Glomerular visceral epithelial cell (primary cell): ENCODE results near the gene DPP4.
A peak's percentile ranks its signal among the peaks of the same experiment; 100 is the strongest.
"Not testable (repeated sequence)": the region's sequence is repeated elsewhere in the genome, so short reads cannot be mapped to it uniquely, and the experiment has no call there.

Experiments used
- DNase-seq: peaks from one replicate; pipeline ENCODE4 v3.0.0-alpha.2; 2016; ENCODE audit errors: extremely low spot score

The DPP4 gene

GRCh38 chr2:162058973-162059668 lies 14.9 kb downstream of the DPP4 start:
- DNase-seq: peak; percentile 65

DNA sequence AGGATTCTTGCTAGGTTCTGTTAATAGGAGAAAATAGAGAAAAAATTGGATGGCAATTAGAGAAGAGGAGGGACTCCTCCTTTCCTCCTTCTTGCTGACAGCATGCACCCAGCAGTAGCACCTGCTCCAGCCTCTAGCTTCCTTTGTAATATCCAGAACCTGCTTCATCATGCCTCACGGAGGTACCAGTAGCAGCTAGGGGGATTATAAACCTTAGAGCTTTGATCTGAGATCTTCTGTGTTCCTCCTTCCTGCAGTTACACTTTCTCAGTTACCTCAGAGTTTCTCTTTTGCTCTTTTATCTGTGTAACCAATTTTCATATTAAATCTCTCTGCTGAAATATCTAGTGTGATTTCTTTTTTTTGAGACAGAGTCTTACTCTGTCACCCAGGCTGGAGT lies 16.6 kb downstream of the DPP4 start:
- DNase-seq: no peak

- DNase-seq: no peak
These were observed 17.1 kb downstream of the DPP4 start for GRCh38 chr2:162056796-162057399.

DNA sequence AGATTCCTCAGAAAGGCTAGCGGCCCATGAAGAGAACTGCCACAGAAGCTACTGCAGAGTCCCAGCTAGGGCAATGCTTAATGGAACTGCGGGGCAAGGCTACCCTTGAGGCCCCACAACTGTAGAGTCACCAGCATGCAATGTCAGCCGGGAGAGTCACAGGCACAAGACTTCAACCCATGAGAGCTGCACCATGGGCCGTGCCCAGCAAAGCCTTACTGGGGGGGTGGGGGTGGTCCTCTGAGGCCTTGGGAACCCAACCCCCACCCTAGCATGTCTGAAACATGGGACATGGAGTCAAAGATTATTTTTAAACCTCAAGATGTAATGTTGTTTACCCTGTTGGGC lies 20.2 kb downstream of the DPP4 start:
- DNase-seq: no peak

- DNase-seq: no peak
These were observed 20.8 kb downstream of the DPP4 start for GRCh38 chr2:162053066-162053807.

- no peak for DNase-seq
These were observed 23.5 kb downstream of the DPP4 start for GRCh38 chr2:162050513-162050961.

- not testable (repeated sequence) for DNase-seq
These were observed 24.9 kb downstream of the DPP4 start for GRCh38 chr2:162049089-162049488.

DNA sequence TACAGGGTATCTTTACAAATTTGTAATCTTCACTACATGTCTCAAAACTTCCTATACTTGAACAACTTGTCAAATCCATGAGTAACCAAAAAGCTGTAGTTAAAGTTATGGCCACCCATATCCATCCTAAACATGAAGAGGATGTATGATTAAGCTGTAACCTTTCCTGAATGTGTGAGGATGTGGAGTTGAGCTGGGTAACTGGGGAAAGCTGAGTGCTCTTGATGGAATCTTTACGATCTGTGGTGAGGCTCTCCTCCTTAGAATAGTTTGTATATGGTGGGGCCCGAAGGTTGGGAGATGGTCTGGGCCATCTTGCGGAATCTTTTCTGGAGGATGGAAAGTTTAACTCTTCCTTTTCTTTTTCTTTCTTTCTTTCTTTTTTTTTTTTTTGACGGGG lies 29.4 kb downstream of the DPP4 start:
- no peak for DNase-seq

- no peak for DNase-seq
These were observed 30.9 kb downstream of the DPP4 start for GRCh38 chr2:162043132-162043531.

GRCh38 chr2:162041485-162041884 lies 32.5 kb downstream of the DPP4 start:
- DNase-seq: no peak

- DNase-seq: no peak
These were observed 35.3 kb downstream of the DPP4 start for GRCh38 chr2:162038725-162039124.

DNA sequence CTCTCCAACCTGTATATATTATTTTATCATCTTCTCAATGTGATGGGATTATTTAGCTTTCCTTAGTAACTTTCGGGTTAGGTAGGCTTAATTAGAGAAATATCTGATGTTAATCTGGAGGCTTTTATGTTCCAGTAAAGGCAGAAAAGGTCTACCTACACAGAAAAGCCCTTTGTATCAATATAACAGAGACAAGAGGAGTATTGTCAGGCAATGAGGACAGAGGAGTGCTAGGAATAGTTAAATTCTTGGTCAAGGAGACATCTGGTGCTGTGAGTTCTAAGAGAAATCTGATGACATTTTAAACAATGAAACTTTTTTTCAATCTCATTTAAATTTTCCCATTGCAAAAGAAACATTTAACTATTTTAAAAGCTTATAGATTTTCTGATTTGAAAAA lies 36.1 kb downstream of the DPP4 start:
- no peak for DNase-seq

DNA sequence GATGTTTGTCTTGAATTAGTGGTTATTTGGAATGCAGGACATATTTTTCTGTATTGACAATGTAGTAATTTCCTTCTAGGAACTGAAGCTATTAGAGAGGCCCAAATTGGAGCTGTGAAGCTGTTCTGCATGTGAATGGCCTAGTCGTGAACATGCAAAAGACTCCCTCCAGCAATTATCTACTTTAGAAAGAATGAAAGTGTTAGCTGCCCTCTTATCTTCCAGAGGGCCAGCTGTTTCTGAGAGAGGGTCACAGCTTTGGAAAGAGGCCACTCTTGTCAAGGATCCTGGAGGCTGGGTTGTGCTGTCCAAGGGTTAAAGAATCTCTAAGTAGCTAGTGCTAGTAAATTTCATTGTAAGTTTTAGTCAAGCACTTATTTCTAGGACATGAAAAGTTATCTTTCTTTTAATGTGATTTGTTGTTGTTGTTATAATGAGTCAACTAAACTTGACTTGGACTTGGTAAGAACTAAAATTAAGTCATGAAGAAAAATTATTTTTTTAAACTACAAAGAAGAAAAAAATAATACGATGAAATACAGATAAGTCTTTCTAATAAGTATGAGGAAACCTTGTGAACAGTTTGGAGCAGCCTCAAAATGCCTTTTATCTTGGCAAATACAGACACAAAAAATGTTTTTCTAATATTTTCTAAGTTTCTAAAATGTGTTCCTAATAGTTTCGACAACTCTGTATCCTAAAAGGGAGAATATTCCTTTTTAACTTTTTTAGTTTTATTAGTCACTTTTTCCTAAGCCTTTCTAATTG lies 36.8 kb downstream of the DPP4 start:
- no peak for DNase-seq

DNA sequence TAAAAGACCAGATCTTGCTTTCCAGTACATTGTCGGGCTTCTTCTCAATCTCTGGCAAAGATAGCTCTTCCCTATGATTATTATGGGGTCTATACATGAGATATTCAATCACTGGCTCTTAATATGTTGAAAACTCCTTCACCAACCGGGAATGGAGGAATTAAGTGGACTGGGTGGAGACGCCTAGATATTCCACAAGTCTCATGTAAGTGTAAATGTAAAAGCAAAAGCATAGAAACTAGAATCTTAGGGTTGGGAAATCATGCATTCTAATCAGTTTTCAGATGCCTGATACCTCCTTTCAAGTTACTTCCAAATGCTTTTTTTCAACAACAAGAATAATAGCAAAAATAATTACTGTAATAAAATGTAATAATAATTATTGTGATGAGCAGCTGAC lies 38.0 kb downstream of the DPP4 start:
- no peak for DNase-seq

DNA sequence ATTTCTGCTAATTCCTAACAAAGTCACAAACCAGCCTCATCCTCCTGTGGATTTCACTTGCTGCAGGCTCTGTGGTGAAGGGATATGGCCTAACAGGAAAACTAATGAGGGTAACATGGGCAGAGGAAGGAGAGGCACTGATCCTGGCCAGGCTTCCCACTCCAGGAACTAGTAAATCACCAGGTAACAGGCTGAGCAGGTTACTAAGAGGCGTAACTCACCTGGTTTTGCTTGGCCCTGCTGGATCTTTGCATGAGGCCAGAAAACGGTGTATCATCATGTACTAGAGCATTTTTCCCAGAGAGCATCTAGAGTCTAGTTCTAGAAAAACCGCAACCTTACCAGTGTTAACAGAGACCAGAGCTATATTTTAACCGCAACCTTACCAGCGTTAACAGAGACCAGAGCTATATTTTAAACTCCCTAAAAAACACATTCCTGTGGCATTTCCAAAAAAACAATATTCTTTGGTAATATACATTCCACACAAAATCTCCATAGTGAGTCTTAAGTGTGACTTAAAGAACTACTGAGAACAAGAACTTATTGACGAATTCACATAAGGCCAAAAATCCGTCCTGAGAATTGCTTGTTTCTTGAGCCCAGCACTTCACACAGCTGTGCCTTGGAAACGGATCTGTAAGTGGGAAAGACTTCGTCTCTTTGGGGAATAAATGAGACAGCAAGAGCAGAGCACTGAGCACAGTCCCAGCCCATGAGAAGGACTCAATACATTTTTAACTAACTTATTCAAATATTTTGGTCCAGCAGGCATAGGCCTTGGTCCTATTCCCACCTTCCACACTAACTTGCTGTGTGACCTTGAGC lies 43.4 kb downstream of the DPP4 start:
- DNase-seq: no peak

- peak; percentile 82 for DNase-seq
These were observed 44.6 kb downstream of the DPP4 start for GRCh38 chr2:162029287-162029901.

GRCh38 chr2:162028511-162028910 lies 45.5 kb downstream of the DPP4 start:
- DNase-seq: no peak

GRCh38 chr2:162025121-162025911 lies 48.7 kb downstream of the DPP4 start:
- DNase-seq: no peak

GRCh38 chr2:162022290-162022945 lies 51.6 kb downstream of the DPP4 start:
- DNase-seq: peak; percentile 68
